ENCODE data around the gene PHLDB1.

The PHLDB1 gene

GRCh38 chr11:118690553-118691304 lies 83.3 kb downstream of the PHLDB1 start:
- no peak for DNase-seq

GRCh38 chr11:118691926-118692830 lies 84.8 kb downstream of the PHLDB1 start:
- DNase-seq, result peak; percentile 66

- DNase-seq, result no peak
Observed at GRCh38 chr11:118694185-118694584, 86.8 kb downstream of the PHLDB1 start.

- no peak for DNase-seq
Observed at GRCh38 chr11:118694771-118695170, 87.4 kb downstream of the PHLDB1 start.

GRCh38 chr11:118696673-118697226 lies 89.3 kb downstream of the PHLDB1 start:
- no peak for DNase-seq

- no peak for DNase-seq
Observed at GRCh38 chr11:118697346-118697745, 89.9 kb downstream of the PHLDB1 start.

- no peak for DNase-seq
Observed at GRCh38 chr11:118699506-118700220, 92.2 kb downstream of the PHLDB1 start.

- no peak for DNase-seq
Observed at GRCh38 chr11:118703563-118704106, 96.2 kb downstream of the PHLDB1 start.

- no peak for DNase-seq
Observed at GRCh38 chr11:118705111-118705741, 97.8 kb downstream of the PHLDB1 start.

GRCh38 chr11:118705791-118706545 lies 98.6 kb downstream of the PHLDB1 start:
- no peak for DNase-seq

GRCh38 chr11:118706546-118706825 lies 99.1 kb downstream of the PHLDB1 start:
- DNase-seq, result no peak
